T-helper 2 cell treated with Interferon-gamma antibody and Interleukin-4, amounts not matched to agents 5 μg/mL and 100 μg/mL, for 36 hours (primary cell): ENCODE data around the gene COL23A1.

Source experiments
- DNase-seq: peaks from one replicate; pipeline ENCODE4 v3.0.0; 2021; ENCODE audit warnings: low spot score
- H3K27ac Mint-ChIP-seq: one replicate; pipeline ENCODE4 v1.8.0; 2021; ENCODE audit warnings: mild to moderate bottlenecking, mixed read lengths
- H3K27me3 Mint-ChIP-seq: one replicate; pipeline ENCODE4 v1.8.0; 2021; ENCODE audit warnings: low read depth, mixed read lengths
- H3K36me3 Mint-ChIP-seq: one replicate; pipeline ENCODE4 v1.8.0; 2021; ENCODE audit warnings: low read depth, mixed read lengths
- H3K4me1 Mint-ChIP-seq: one replicate; pipeline ENCODE4 v1.8.0; 2021; ENCODE audit warnings: low read depth, mixed read lengths
- H3K4me3 Mint-ChIP-seq: one replicate; pipeline ENCODE4 v1.8.0; 2022; ENCODE audit warnings: mild to moderate bottlenecking, moderate library complexity, mixed read lengths
- H3K9me3 Mint-ChIP-seq: one replicate; pipeline ENCODE4 v1.8.0; 2021; ENCODE audit warnings: mixed read lengths

The COL23A1 gene

GRCh38 chr5:178590141-178590923 is at the start of gene COL23A1:
Gene COL23A1, minus strand, starts transcription at chr5:178590393.
- Mint-ChIP-seq H3K4me1 (peaks cover 4% of the 10 kb centered on the region), H3K27me3 (peaks cover 49% of the 10 kb centered on the region), H3K9me3 (peaks cover 16% of the 10 kb centered on the region), H3K36me3 (peaks cover 9% of the 10 kb centered on the region), H3K4me3 (peak within 1 kb of the TSS; percentile 71), H3K27ac (no peak within 1 kb of the TSS)
- peak; percentile 29 for DNase-seq

- Mint-ChIP-seq H3K4me3 (no peak overlapping the region), H3K27me3 (peaks cover 3% of the 10 kb centered on the region), H3K4me1 (no peaks in the 10 kb centered on the region), H3K9me3 (no peaks in the 10 kb centered on the region), H3K36me3 (no peaks in the 10 kb centered on the region), H3K27ac (no peak overlapping the region)
- no peak for DNase-seq
These were observed 47.3 kb upstream of the COL23A1 start for GRCh38 chr5:178637356-178638074.

- Mint-ChIP-seq H3K27ac (no peak overlapping the region), H3K27me3 (peaks cover 20% of the 10 kb centered on the region), H3K36me3 (peaks cover 2% of the 10 kb centered on the region), H3K4me1 (peaks cover 1% of the 10 kb centered on the region), H3K9me3 (peaks cover 6% of the 10 kb centered on the region), H3K4me3 (no peak overlapping the region)
- DNase-seq = no peak
These were observed 42.1 kb upstream of the COL23A1 start for GRCh38 chr5:178632285-178632684.

- no peak overlapping the region for H3K4me3 Mint-ChIP-seq
- H3K27me3 Mint-ChIP-seq = peaks cover 20% of the 10 kb centered on the region
- H3K36me3 Mint-ChIP-seq = peaks cover 4% of the 10 kb centered on the region
- no peak for DNase-seq
- H3K4me1 Mint-ChIP-seq = peaks cover 1% of the 10 kb centered on the region
- H3K9me3 Mint-ChIP-seq = peaks cover 6% of the 10 kb centered on the region
- H3K27ac Mint-ChIP-seq = no peak overlapping the region
These were observed 40.8 kb upstream of the COL23A1 start for GRCh38 chr5:178630951-178631350.

- H3K36me3 Mint-ChIP-seq = peaks cover 6% of the 10 kb centered on the region
- no peak overlapping the region for H3K27ac Mint-ChIP-seq
- no peak for DNase-seq
- H3K27me3 Mint-ChIP-seq = peaks cover 20% of the 10 kb centered on the region
- peaks cover 6% of the 10 kb centered on the region for H3K9me3 Mint-ChIP-seq
- no peak overlapping the region for H3K4me3 Mint-ChIP-seq
- H3K4me1 Mint-ChIP-seq = peaks cover 4% of the 10 kb centered on the region
These were observed 40.3 kb upstream of the COL23A1 start for GRCh38 chr5:178630475-178630930.

GRCh38 chr5:178627259-178627598 is 37.0 kb upstream of the COL23A1 start:
- peak overlapping the region; percentile 46 for H3K27ac Mint-ChIP-seq
- no peak for DNase-seq
- H3K4me1 Mint-ChIP-seq = peaks cover 17% of the 10 kb centered on the region
- peaks cover 6% of the 10 kb centered on the region for H3K9me3 Mint-ChIP-seq
- H3K4me3 Mint-ChIP-seq = peak overlapping the region; percentile 67
- H3K27me3 Mint-ChIP-seq = peaks cover 16% of the 10 kb centered on the region
- peaks cover 11% of the 10 kb centered on the region for H3K36me3 Mint-ChIP-seq

GRCh38 chr5:178626484-178627258 is 36.5 kb upstream of the COL23A1 start, which contains the start of gene CLK4:
Gene CLK4, minus strand, starts transcription at chr5:178627050. Its CDS starts 3,634 bp downstream, at chr5:178623416.
- Mint-ChIP-seq H3K9me3 (peaks cover 6% of the 10 kb centered on the region), H3K36me3 (peaks cover 14% of the 10 kb centered on the region), H3K4me1 (peaks cover 19% of the 10 kb centered on the region), H3K27me3 (peaks cover 14% of the 10 kb centered on the region), H3K27ac (peak within 1 kb of the TSS; percentile 100), H3K4me3 (peak within 1 kb of the TSS; percentile 96)
- peak; percentile 97 for DNase-seq

- no peak for DNase-seq
- H3K27ac Mint-ChIP-seq = peak overlapping the region; percentile 100
- H3K4me1 Mint-ChIP-seq = peaks cover 19% of the 10 kb centered on the region
- peaks cover 6% of the 10 kb centered on the region for H3K9me3 Mint-ChIP-seq
- peaks cover 22% of the 10 kb centered on the region for H3K36me3 Mint-ChIP-seq
- peak overlapping the region; percentile 96 for H3K4me3 Mint-ChIP-seq
- H3K27me3 Mint-ChIP-seq = peaks cover 14% of the 10 kb centered on the region
These were observed 35.7 kb upstream of the COL23A1 start for GRCh38 chr5:178625679-178626483.

GRCh38 chr5:178624631-178625546 is 34.7 kb upstream of the COL23A1 start:
- peak overlapping the region; percentile 96 for H3K4me3 Mint-ChIP-seq
- no peak for DNase-seq
- H3K27me3 Mint-ChIP-seq = peaks cover 7% of the 10 kb centered on the region
- peak overlapping the region; percentile 100 for H3K27ac Mint-ChIP-seq
- H3K9me3 Mint-ChIP-seq = peaks cover 6% of the 10 kb centered on the region
- H3K36me3 Mint-ChIP-seq = peaks cover 31% of the 10 kb centered on the region
- H3K4me1 Mint-ChIP-seq = peaks cover 19% of the 10 kb centered on the region

GRCh38 chr5:178622679-178623247 is 32.6 kb upstream of the COL23A1 start:
- Mint-ChIP-seq H3K36me3 (peaks cover 44% of the 10 kb centered on the region), H3K27me3 (peaks cover 2% of the 10 kb centered on the region), H3K9me3 (peaks cover 3% of the 10 kb centered on the region), H3K4me3 (no peak overlapping the region), H3K4me1 (peaks cover 24% of the 10 kb centered on the region), H3K27ac (no peak overlapping the region)
- DNase-seq = no peak

GRCh38 chr5:178619390-178619789 is 29.2 kb upstream of the COL23A1 start:
- DNase-seq = no peak
- H3K9me3 Mint-ChIP-seq = no peaks in the 10 kb centered on the region
- H3K4me1 Mint-ChIP-seq = peaks cover 20% of the 10 kb centered on the region
- no peak overlapping the region for H3K4me3 Mint-ChIP-seq
- peaks cover 62% of the 10 kb centered on the region for H3K36me3 Mint-ChIP-seq
- no peak overlapping the region for H3K27ac Mint-ChIP-seq
- H3K27me3 Mint-ChIP-seq = no peaks in the 10 kb centered on the region

- H3K36me3 Mint-ChIP-seq = peaks cover 65% of the 10 kb centered on the region
- no peaks in the 10 kb centered on the region for H3K27me3 Mint-ChIP-seq
- no peaks in the 10 kb centered on the region for H3K9me3 Mint-ChIP-seq
- no peak overlapping the region for H3K27ac Mint-ChIP-seq
- no peak overlapping the region for H3K4me3 Mint-ChIP-seq
- H3K4me1 Mint-ChIP-seq = peaks cover 4% of the 10 kb centered on the region
- no peak for DNase-seq
These were observed 22.1 kb upstream of the COL23A1 start for GRCh38 chr5:178612299-178612698.
